HEK293 (cell line): Measurements from ENCODE around the gene DENND2A.

ENCODE experiments used
- HOXD13 ChIP-seq: sonication (generic); formaldehyde crosslinking; IDR thresholded peaks from 2 replicates; pipeline ENCODE4 v1.8.0; 2022; ENCODE audit warnings: missing genetic modification reagents, borderline replicate concordance
- KLF8 ChIP-seq: fragments of 450-650 bp; formaldehyde crosslinking; IDR thresholded peaks from 2 replicates; pipeline ENCODE4 v1.5.1; 2016; ENCODE audit warnings: missing biosample characterization, missing genetic modification characterization
- MEIS1 ChIP-seq: sonication (generic); formaldehyde crosslinking; IDR thresholded peaks from 2 replicates; pipeline ENCODE4 v1.8.1; 2022; ENCODE audit warnings: missing genetic modification reagents, mild to moderate bottlenecking, borderline replicate concordance
- SP3 ChIP-seq: fragments of 450-650 bp; formaldehyde crosslinking; IDR thresholded peaks from 2 replicates; pipeline ENCODE4 v1.5.1; 2016; ENCODE audit warnings: missing biosample characterization, missing genetic modification characterization
- WT1 ChIP-seq: fragments of 450-650 bp; formaldehyde crosslinking; IDR thresholded peaks from 2 replicates; pipeline ENCODE4 v1.5.1; 2016; ENCODE audit warnings: missing biosample characterization, missing genetic modification characterization
- ZBTB20 ChIP-seq: fragments of 450-650 bp; formaldehyde crosslinking; IDR thresholded peaks from 2 replicates; pipeline ENCODE4 v1.5.1; 2016; ENCODE audit warnings: missing biosample characterization, missing genetic modification characterization
- ZFP37 ChIP-seq: fragments of 450-650 bp; formaldehyde crosslinking; IDR thresholded peaks from 2 replicates; pipeline ENCODE4 v1.5.1; 2016; ENCODE audit warnings: missing biosample characterization, missing genetic modification characterization
- ZIC2 ChIP-seq: fragments of 450-650 bp; formaldehyde crosslinking; IDR thresholded peaks from 2 replicates; pipeline ENCODE4 v1.5.1; 2016; ENCODE audit warnings: missing biosample characterization, missing genetic modification characterization
- ZNF114 ChIP-seq: fragments of 450-650 bp; formaldehyde crosslinking; IDR thresholded peaks from 2 replicates; pipeline ENCODE4 v1.5.0; 2017; ENCODE audit warnings: missing biosample characterization, missing genetic modification characterization
- ZNF184 ChIP-seq: fragments of 450-650 bp; IDR thresholded peaks from 2 replicates; pipeline ENCODE4 v1.5.1; 2018; ENCODE audit warnings: missing biosample characterization, mild to moderate bottlenecking, missing genetic modification characterization
- ZNF24 ChIP-seq: fragments of 450-650 bp; formaldehyde crosslinking; IDR thresholded peaks from 2 replicates; pipeline ENCODE4 v1.5.1; 2016; ENCODE audit warnings: missing biosample characterization, missing genetic modification characterization
- ZNF248 ChIP-seq: fragments of 450-650 bp; formaldehyde crosslinking; IDR thresholded peaks from 2 replicates; pipeline ENCODE4 v1.5.1; 2017; ENCODE audit warnings: missing biosample characterization, missing genetic modification characterization
- ZNF335 ChIP-seq: fragments of 450-650 bp; formaldehyde crosslinking; conservative IDR thresholded peaks from 2 replicates; pipeline ENCODE4 v1.5.1; 2016; ENCODE audit warnings: missing biosample characterization, missing genetic modification characterization
- ZNF350 ChIP-seq: fragments of 450-650 bp; formaldehyde crosslinking; IDR thresholded peaks from 2 replicates; pipeline ENCODE4 v1.5.0; 2017; ENCODE audit warnings: missing biosample characterization, mild to moderate bottlenecking, missing genetic modification characterization
- ZNF48 ChIP-seq: fragments of 450-650 bp; formaldehyde crosslinking; IDR thresholded peaks from 2 replicates; pipeline ENCODE4 v1.5.1; 2016; ENCODE audit warnings: missing biosample characterization, missing genetic modification characterization
- ZNF510 ChIP-seq: fragments of 450-650 bp; formaldehyde crosslinking; IDR thresholded peaks from 2 replicates; pipeline ENCODE4 v1.5.1; 2018; ENCODE audit warnings: mild to moderate bottlenecking, missing genetic modification characterization, missing biosample characterization; ENCODE audit not compliant: insufficient replicate concordance
- ZNF514 ChIP-seq: fragments of 450-650 bp; formaldehyde crosslinking; IDR thresholded peaks from 2 replicates; pipeline ENCODE4 v1.5.1; 2016; ENCODE audit warnings: missing biosample characterization, missing genetic modification characterization
- ZNF561 ChIP-seq: fragments of 450-650 bp; IDR thresholded peaks from 2 replicates; pipeline ENCODE4 v1.5.1; 2018; ENCODE audit warnings: missing biosample characterization, missing genetic modification characterization, borderline replicate concordance
- ZNF600 ChIP-seq: fragments of 450-650 bp; formaldehyde crosslinking; IDR thresholded peaks from 2 replicates; pipeline ENCODE4 v1.5.1; 2016; ENCODE audit warnings: missing biosample characterization, missing genetic modification characterization
- ZNF629 ChIP-seq: fragments of 450-650 bp; formaldehyde crosslinking; IDR thresholded peaks from 2 replicates; pipeline ENCODE4 v1.5.1; 2017; ENCODE audit warnings: missing biosample characterization, missing genetic modification characterization
- ZNF768 ChIP-seq: fragments of 450-650 bp; formaldehyde crosslinking; IDR thresholded peaks from 2 replicates; pipeline ENCODE4 v1.5.1; 2018; ENCODE audit warnings: missing biosample characterization, mild to moderate bottlenecking, missing genetic modification characterization
- TF ChIP-seq, protein P1 (sequence below): fragments of 450-650 bp; formaldehyde crosslinking; IDR thresholded peaks from 2 replicates; pipeline ENCODE4 v1.5.1; 2016; ENCODE audit warnings: missing biosample characterization, missing genetic modification characterization
- TF ChIP-seq, protein P2 (sequence below): fragments of 450-650 bp; IDR thresholded peaks from 2 replicates; pipeline ENCODE4 v1.5.1; 2018; ENCODE audit warnings: missing biosample characterization, mild to moderate bottlenecking, missing genetic modification characterization
- TF ChIP-seq, protein P3 (sequence below): fragments of 450-650 bp; formaldehyde crosslinking; IDR thresholded peaks from 2 replicates; pipeline ENCODE4 v1.5.1; 2016; ENCODE audit warnings: missing biosample characterization, missing genetic modification characterization
- TF ChIP-seq, protein P4 (sequence below): fragments of 450-650 bp; formaldehyde crosslinking; IDR thresholded peaks from 2 replicates; pipeline ENCODE4 v1.5.1; 2017; ENCODE audit warnings: missing biosample characterization, missing genetic modification characterization
- TF ChIP-seq, protein P5 (sequence below): sonication (generic); formaldehyde crosslinking; IDR thresholded peaks from 2 replicates; pipeline ENCODE4 v1.8.1; 2022; ENCODE audit warnings: mild to moderate bottlenecking, moderate library complexity, missing genetic modification reagents
- TF ChIP-seq, protein P6 (sequence below): fragments of 450-650 bp; formaldehyde crosslinking; IDR thresholded peaks from 2 replicates; pipeline ENCODE4 v1.5.1; 2016; ENCODE audit warnings: missing biosample characterization, missing genetic modification characterization
- TF ChIP-seq, protein P7 (sequence below): fragments of 450-650 bp; formaldehyde crosslinking; IDR thresholded peaks from 2 replicates; pipeline ENCODE4 v1.5.1; 2016; ENCODE audit warnings: missing biosample characterization, missing genetic modification characterization

DENND2A gene

DNA sequence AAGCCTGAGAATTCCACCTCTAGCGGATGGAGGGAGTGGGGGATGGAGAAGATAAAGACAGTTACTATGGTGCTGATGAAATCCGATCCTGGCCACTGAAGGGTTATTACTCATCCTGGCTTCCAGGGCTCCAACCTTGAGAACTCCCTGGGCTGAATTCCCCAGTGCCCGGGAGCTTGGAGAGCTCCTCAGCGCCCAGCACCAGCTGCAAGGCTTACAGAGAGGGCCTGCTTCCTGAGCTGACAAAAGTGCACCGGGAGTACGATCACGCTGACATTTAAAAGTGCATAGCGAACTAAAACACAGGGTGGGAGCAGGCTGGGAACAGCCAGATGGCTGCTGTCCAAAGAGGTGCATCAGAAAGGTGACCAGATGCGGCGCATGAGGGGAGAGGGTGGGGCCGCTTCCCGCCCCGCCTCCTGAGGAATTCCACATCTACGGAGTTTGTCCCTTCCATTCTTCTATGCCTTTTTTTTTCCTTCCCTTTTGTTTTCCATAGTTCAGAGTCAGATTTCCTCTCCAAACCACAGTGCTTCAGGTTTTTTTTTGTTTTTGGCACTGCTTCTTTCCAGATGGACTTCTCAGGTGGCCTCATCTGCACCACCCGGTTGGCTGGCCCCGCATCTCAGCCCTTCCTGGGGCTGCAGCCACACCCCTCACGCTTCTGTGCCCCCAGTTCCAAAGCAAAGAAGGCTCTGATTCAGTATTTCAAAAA, 98.9 kb downstream of the DENND2A start (continued):
- TF ChIP-seq, protein P1, sequence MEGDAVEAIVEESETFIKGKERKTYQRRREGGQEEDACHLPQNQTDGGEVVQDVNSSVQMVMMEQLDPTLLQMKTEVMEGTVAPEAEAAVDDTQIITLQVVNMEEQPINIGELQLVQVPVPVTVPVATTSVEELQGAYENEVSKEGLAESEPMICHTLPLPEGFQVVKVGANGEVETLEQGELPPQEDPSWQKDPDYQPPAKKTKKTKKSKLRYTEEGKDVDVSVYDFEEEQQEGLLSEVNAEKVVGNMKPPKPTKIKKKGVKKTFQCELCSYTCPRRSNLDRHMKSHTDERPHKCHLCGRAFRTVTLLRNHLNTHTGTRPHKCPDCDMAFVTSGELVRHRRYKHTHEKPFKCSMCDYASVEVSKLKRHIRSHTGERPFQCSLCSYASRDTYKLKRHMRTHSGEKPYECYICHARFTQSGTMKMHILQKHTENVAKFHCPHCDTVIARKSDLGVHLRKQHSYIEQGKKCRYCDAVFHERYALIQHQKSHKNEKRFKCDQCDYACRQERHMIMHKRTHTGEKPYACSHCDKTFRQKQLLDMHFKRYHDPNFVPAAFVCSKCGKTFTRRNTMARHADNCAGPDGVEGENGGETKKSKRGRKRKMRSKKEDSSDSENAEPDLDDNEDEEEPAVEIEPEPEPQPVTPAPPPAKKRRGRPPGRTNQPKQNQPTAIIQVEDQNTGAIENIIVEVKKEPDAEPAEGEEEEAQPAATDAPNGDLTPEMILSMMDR (tag by site-specific recombination) = no peak
- TF ChIP-seq ZBTB20 (tag by site-specific recombination) = peak; percentile 96
- TF ChIP-seq ZNF335 (tag by site-specific recombination) = no peak; the same call in none of the 2 replicates
- TF ChIP-seq ZFP37 (tag by site-specific recombination) = 0 out of 2 replicates have a peak, but pooled peaks have one; percentile 32
- TF ChIP-seq SP3 = peak; percentile 55; the same call in 1 of the 2 replicates
- no peak for TF ChIP-seq ZNF514 (tag by site-specific recombination)
- peak; percentile 65 for TF ChIP-seq ZIC2
- TF ChIP-seq ZNF350 (tag by site-specific recombination) = no peak
- TF ChIP-seq, protein P2, sequence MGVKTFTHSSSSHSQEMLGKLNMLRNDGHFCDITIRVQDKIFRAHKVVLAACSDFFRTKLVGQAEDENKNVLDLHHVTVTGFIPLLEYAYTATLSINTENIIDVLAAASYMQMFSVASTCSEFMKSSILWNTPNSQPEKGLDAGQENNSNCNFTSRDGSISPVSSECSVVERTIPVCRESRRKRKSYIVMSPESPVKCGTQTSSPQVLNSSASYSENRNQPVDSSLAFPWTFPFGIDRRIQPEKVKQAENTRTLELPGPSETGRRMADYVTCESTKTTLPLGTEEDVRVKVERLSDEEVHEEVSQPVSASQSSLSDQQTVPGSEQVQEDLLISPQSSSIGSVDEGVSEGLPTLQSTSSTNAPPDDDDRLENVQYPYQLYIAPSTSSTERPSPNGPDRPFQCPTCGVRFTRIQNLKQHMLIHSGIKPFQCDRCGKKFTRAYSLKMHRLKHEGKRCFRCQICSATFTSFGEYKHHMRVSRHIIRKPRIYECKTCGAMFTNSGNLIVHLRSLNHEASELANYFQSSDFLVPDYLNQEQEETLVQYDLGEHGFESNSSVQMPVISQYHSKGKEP (tag by site-specific recombination) = peak; percentile 46; the same call in 1 of the 2 replicates
- no peak for TF ChIP-seq ZNF768 (tag by site-specific recombination)
- TF ChIP-seq, protein P3, sequence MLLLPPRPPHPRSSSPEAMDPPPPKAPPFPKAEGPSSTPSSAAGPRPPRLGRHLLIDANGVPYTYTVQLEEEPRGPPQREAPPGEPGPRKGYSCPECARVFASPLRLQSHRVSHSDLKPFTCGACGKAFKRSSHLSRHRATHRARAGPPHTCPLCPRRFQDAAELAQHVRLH (tag by site-specific recombination) = no peak
- no peak for TF ChIP-seq ZNF184 (tag by site-specific recombination)
- TF ChIP-seq, protein P4, sequence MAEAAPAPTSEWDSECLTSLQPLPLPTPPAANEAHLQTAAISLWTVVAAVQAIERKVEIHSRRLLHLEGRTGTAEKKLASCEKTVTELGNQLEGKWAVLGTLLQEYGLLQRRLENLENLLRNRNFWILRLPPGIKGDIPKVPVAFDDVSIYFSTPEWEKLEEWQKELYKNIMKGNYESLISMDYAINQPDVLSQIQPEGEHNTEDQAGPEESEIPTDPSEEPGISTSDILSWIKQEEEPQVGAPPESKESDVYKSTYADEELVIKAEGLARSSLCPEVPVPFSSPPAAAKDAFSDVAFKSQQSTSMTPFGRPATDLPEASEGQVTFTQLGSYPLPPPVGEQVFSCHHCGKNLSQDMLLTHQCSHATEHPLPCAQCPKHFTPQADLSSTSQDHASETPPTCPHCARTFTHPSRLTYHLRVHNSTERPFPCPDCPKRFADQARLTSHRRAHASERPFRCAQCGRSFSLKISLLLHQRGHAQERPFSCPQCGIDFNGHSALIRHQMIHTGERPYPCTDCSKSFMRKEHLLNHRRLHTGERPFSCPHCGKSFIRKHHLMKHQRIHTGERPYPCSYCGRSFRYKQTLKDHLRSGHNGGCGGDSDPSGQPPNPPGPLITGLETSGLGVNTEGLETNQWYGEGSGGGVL (tag by site-specific recombination) = peak; percentile 70; the same call in 1 of the 2 replicates
- TF ChIP-seq HOXD13 = no peak
- TF ChIP-seq, protein P5, sequence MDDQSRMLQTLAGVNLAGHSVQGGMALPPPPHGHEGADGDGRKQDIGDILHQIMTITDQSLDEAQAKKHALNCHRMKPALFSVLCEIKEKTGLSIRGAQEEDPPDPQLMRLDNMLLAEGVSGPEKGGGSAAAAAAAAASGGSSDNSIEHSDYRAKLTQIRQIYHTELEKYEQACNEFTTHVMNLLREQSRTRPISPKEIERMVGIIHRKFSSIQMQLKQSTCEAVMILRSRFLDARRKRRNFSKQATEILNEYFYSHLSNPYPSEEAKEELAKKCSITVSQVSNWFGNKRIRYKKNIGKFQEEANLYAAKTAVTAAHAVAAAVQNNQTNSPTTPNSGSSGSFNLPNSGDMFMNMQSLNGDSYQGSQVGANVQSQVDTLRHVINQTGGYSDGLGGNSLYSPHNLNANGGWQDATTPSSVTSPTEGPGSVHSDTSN (CRISPR knock-in tag) = no peak
- TF ChIP-seq WT1 (tag by site-specific recombination) = peak; percentile 30; the same call in 1 of the 2 replicates
- peak; percentile 62 for TF ChIP-seq ZNF629
- peak; percentile 85; the same call in 1 of the 2 replicates for TF ChIP-seq ZNF600 (tag by site-specific recombination)
- peak; percentile 62; the same call in 1 of the 2 replicates for TF ChIP-seq ZNF561 (tag by site-specific recombination)
- no peak for TF ChIP-seq ZNF114 (tag by site-specific recombination)
- TF ChIP-seq MEIS1 = no peak
- TF ChIP-seq KLF8 (tag by site-specific recombination) = peak; percentile 48; the same call in 1 of the 2 replicates
- no peak for TF ChIP-seq ZNF48 (tag by site-specific recombination)
- TF ChIP-seq, protein P6, sequence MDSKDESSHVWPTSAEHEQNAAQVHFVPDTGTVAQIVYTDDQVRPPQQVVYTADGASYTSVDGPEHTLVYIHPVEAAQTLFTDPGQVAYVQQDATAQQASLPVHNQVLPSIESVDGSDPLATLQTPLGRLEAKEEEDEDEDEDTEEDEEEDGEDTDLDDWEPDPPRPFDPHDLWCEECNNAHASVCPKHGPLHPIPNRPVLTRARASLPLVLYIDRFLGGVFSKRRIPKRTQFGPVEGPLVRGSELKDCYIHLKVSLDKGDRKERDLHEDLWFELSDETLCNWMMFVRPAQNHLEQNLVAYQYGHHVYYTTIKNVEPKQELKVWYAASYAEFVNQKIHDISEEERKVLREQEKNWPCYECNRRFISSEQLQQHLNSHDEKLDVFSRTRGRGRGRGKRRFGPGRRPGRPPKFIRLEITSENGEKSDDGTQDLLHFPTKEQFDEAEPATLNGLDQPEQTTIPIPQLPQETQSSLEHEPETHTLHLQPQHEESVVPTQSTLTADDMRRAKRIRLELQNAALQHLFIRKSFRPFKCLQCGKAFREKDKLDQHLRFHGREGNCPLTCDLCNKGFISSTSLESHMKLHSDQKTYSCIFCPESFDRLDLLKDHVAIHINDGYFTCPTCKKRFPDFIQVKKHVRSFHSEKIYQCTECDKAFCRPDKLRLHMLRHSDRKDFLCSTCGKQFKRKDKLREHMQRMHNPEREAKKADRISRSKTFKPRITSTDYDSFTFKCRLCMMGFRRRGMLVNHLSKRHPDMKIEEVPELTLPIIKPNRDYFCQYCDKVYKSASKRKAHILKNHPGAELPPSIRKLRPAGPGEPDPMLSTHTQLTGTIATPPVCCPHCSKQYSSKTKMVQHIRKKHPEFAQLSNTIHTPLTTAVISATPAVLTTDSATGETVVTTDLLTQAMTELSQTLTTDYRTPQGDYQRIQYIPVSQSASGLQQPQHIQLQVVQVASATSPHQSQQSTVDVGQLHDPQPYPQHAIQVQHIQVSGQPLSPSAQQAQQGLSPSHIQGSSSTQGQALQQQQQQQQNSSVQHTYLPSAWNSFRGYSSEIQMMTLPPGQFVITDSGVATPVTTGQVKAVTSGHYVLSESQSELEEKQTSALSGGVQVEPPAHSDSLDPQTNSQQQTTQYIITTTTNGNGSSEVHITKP (tag by site-specific recombination) = peak; percentile 50; the same call in 1 of the 2 replicates
- TF ChIP-seq, protein P7, sequence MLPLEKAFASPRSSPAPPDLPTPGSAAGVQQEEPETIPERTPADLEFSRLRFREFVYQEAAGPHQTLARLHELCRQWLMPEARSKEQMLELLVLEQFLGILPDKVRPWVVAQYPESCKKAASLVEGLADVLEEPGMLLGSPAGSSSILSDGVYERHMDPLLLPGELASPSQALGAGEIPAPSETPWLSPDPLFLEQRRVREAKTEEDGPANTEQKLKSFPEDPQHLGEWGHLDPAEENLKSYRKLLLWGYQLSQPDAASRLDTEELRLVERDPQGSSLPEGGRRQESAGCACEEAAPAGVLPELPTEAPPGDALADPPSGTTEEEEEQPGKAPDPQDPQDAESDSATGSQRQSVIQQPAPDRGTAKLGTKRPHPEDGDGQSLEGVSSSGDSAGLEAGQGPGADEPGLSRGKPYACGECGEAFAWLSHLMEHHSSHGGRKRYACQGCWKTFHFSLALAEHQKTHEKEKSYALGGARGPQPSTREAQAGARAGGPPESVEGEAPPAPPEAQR (tag by site-specific recombination) = no peak
- no peak for TF ChIP-seq ZNF510 (tag by site-specific recombination)
- TF ChIP-seq ZNF24 (tag by site-specific recombination) = no peak
- no peak for TF ChIP-seq ZNF248 (tag by site-specific recombination)
